ENCODE measurements around the gene SYT13. TPM values are rescaled to one million over a fixed set of nuclear protein-coding genes. Genes with fewer than 3 reads are reported as not detected.

Gene SYT13
- total RNA-seq, 6 donors from 2014 or later = 0.11 to 0.78 (median 0.30) TPM; not detected in 3

DNA sequence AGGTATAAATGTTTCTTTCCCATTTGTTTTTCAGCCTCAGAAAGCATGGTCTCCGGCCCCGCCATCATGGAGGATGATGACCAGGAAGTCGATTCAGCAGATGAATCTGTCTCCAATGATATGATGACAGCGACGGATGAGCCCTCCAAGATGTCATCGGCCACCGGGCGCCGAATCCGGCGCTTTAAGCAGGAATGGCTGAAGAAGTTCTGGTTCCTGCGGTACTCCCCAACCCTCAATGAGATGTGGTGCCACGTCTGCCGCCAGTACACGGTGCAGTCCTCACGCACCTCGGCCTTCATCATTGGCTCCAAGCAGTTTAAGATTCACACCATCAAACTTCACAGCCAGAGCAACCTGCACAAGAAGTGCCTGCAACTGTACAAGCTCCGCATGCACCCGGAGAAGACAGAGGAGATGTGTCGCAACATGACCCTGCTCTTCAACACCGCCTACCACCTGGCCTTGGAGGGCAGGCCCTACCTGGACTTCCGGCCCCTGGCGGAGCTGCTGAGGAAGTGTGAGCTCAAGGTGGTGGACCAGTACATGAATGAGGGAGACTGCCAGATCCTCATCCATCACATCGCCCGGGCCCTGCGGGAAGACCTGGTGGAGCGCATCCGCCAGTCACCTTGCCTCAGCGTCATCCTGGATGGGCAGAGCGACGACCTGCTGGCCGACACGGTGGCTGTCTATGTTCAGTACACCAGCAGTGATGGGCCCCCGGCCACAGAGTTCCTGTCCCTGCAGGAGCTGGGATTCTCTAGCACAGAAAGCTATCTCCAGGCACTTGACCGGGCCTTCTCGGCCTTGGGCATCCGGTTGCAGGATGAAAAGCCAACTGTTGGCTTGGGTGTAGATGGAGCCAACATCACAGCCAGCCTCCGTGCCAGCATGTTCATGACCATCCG, 59.9 kb downstream of the SYT13 start:
- 94 to 95% methylated on average over 32 to 38 of the region's 39 CpGs for WGBS, 2 donors
- Histone ChIP-seq H3K36me3 (peaks cover 6 to 52% (median 28%) of the 10 kb centered on the region in 4 donors), H3K9me3 (no peaks in the 10 kb centered on the region), H3K27me3 (no peaks in the 10 kb centered on the region), H3K4me1 (no peaks in the 10 kb centered on the region), H3K27ac (no peak overlapping the region), H3K4me3 (no peak overlapping the region)
- peak in 1 of 2 donors; percentile 70 for DNase-seq
- ATAC-seq (ENCODE audit: low FRiP score in 2 of 2) = no peak
- TF ChIP-seq POLR2AphosphoS5 (IDR thresholded peaks at IDR 0.05) (no peak), POLR2A (IDR thresholded peaks at IDR 0.05) (no peak)
- TF ChIP-seq, protein P1, sequence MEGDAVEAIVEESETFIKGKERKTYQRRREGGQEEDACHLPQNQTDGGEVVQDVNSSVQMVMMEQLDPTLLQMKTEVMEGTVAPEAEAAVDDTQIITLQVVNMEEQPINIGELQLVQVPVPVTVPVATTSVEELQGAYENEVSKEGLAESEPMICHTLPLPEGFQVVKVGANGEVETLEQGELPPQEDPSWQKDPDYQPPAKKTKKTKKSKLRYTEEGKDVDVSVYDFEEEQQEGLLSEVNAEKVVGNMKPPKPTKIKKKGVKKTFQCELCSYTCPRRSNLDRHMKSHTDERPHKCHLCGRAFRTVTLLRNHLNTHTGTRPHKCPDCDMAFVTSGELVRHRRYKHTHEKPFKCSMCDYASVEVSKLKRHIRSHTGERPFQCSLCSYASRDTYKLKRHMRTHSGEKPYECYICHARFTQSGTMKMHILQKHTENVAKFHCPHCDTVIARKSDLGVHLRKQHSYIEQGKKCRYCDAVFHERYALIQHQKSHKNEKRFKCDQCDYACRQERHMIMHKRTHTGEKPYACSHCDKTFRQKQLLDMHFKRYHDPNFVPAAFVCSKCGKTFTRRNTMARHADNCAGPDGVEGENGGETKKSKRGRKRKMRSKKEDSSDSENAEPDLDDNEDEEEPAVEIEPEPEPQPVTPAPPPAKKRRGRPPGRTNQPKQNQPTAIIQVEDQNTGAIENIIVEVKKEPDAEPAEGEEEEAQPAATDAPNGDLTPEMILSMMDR (IDR thresholded peaks at IDR 0.05) = no peak

DNA sequence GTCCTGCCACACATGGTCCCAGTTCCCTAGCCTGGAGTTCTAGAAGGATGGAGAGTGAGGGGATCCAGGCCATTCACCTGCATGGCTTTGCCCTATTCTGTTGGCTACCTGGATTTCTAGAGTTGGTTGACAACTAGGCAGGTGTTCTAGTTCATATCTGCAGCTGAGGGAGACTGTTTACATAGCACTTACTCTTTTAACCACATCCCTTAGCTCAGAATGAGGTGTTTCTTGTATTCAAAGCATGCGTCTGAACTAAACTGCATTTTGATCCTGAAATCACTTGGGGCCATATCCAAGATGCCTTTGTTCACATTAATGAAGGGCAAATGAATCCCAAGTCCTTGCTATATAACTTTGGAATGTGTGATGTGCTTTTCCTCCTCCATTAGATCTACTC, 60.9 kb downstream of the SYT13 start:
- Histone ChIP-seq H3K9me3 (no peaks in the 10 kb centered on the region), H3K36me3 (peaks cover 6 to 55% (median 28%) of the 10 kb centered on the region in 4 donors), H3K4me3 (no peak overlapping the region), H3K4me1 (no peaks in the 10 kb centered on the region), H3K27me3 (no peaks in the 10 kb centered on the region), H3K27ac (no peak overlapping the region)
- TF ChIP-seq EP300 (IDR thresholded peaks at IDR 0.05) = no peak
- TF ChIP-seq POLR2AphosphoS5 (IDR thresholded peaks at IDR 0.05) = no peak
- TF ChIP-seq, protein P1 (IDR thresholded peaks at IDR 0.05) = no peak
- TF ChIP-seq POLR2A (IDR thresholded peaks at IDR 0.05) = no peak
- DNase-seq (no peak), ATAC-seq (ENCODE audit: low FRiP score in 2 of 2) (no peak)
- 74 to 80% methylated on average over 1 of the region's 1 CpG for WGBS, 2 donors

DNA sequence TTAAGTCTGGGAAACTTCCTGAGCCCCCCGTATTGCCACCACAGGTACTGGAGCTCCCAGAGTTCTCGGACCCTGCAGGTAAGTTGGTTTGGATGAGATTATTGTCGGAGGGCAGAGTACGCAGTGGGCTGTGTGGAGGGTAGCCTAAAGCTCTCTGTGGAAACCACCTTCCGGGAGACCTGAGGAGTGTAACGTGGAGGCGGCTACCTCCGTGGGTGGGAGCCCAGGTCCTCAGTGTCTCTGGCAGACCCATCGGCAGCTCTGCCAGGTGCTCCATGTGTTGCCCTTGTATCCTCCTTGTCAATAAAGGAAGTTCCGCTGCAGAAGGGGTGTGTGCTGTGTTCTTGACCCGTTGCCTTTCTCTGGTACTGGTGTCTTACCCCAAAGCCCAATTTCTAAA, 61.4 kb downstream of the SYT13 start:
- no peak for DNase-seq
- H3K4me3 ChIP-seq = no peak overlapping the region

DNA sequence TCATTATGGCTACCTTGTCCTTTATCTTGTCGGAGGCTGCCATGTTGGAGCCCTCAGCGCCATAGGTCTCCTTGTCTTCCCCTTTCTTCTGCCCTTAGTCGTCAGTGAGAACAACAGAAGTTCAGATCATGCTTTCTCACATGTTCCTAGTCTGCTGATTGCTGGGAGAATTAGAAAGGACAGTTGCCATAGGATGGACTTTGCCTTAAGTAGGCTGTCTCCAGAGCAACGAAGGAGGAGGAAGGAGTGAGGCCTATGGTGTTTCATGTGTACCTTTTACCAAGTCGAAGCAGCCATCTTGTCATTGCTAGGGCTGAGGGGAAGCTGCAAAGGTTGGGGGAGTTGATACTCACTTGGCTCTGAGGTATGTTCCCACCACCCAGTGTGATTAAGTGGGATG, 62.6 kb downstream of the SYT13 start:
- ATAC-seq (ENCODE audit: low FRiP score in 2 of 2) = no peak
- H3K4me3 ChIP-seq = no peak overlapping the region
- H3K36me3 ChIP-seq = peaks cover 6 to 65% (median 31%) of the 10 kb centered on the region in 4 donors
- H3K27me3 ChIP-seq = no peaks in the 10 kb centered on the region
- TF ChIP-seq, protein P1 (IDR thresholded peaks at IDR 0.05) = no peak
- no peak for TF ChIP-seq POLR2A (IDR thresholded peaks at IDR 0.05)
- no peak for TF ChIP-seq EP300 (IDR thresholded peaks at IDR 0.05)
- no peak for TF ChIP-seq POLR2AphosphoS5 (IDR thresholded peaks at IDR 0.05)
- DNase-seq = no peak
- H3K9me3 ChIP-seq = no peaks in the 10 kb centered on the region
- no peaks in the 10 kb centered on the region for H3K4me1 ChIP-seq
- WGBS, 2 donors = 90 to 94% methylated on average over 5 of the region's 5 CpGs
- H3K27ac ChIP-seq = no peak overlapping the region

More for the DNA sequence above, 61.4 kb downstream of the SYT13 start:
- Histone ChIP-seq H3K27me3 (no peaks in the 10 kb centered on the region), H3K9me3 (no peaks in the 10 kb centered on the region), H3K36me3 (peaks cover 6 to 60% (median 30%) of the 10 kb centered on the region in 4 donors), H3K27ac (no peak overlapping the region), H3K4me1 (no peaks in the 10 kb centered on the region)
- TF ChIP-seq POLR2A (IDR thresholded peaks at IDR 0.05) (no peak), POLR2AphosphoS5 (IDR thresholded peaks at IDR 0.05) (no peak), EP300 (IDR thresholded peaks at IDR 0.05) (no peak)
- TF ChIP-seq, protein P1 (IDR thresholded peaks at IDR 0.05) = no peak
- 94 to 96% methylated on average over 11 of the region's 11 CpGs for WGBS, 2 donors
- ATAC-seq (ENCODE audit: low FRiP score in 2 of 2) = no peak

All from upper lobe of left lung (tissue), 6 donors.